Measurements from ENCODE around the gene CD68. TPM values are rescaled to one million over a fixed set of nuclear protein-coding genes. Genes with fewer than 3 reads are reported as not detected.

Gene CD68
- total RNA-seq, 4 donors from 2014 or later, result 3.8 to 102 (median 35.1) TPM

GRCh38 chr17:7538891-7539545 is 40.4 kb upstream of the CD68 start:
- WGBS, 2 donors (ENCODE audit: low coverage in 1 of 2), result 35 to 81% methylated on average over 2 to 11 of the region's 11 CpGs
- Histone ChIP-seq H3K36me3 (no peaks in the 10 kb centered on the region), H3K4me1 (no peaks in the 10 kb centered on the region), H3K27ac (no peak overlapping the region), H3K27me3 (no peaks in the 10 kb centered on the region), H3K4me3 (no peak overlapping the region), H3K9me3 (peaks cover 0 to 9% of the 10 kb centered on the region in 2 donors)
- in situ Hi-C loops (cut with MboI; ENCODE audit: low pct_ligation_motif_present in 1 of 4, low pct_unique_long_range_greater_than_20kb in 1 of 4, low sequenced_read_pairs in 3 of 4) (no loop called here), intact Hi-C loops (cut with DNase I; ENCODE audit: low total_unique reads) (no loop called here)
- DNase-seq, result no peak
- TF ChIP-seq, protein P1, sequence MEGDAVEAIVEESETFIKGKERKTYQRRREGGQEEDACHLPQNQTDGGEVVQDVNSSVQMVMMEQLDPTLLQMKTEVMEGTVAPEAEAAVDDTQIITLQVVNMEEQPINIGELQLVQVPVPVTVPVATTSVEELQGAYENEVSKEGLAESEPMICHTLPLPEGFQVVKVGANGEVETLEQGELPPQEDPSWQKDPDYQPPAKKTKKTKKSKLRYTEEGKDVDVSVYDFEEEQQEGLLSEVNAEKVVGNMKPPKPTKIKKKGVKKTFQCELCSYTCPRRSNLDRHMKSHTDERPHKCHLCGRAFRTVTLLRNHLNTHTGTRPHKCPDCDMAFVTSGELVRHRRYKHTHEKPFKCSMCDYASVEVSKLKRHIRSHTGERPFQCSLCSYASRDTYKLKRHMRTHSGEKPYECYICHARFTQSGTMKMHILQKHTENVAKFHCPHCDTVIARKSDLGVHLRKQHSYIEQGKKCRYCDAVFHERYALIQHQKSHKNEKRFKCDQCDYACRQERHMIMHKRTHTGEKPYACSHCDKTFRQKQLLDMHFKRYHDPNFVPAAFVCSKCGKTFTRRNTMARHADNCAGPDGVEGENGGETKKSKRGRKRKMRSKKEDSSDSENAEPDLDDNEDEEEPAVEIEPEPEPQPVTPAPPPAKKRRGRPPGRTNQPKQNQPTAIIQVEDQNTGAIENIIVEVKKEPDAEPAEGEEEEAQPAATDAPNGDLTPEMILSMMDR (IDR thresholded peaks at IDR 0.05), result no peak
- TF ChIP-seq POLR2AphosphoS5 (IDR thresholded peaks at IDR 0.05), result no peak

- peaks cover 0 to 9% of the 10 kb centered on the region in 2 donors for H3K9me3 ChIP-seq
- no peak overlapping the region for H3K4me3 ChIP-seq
- H3K27ac ChIP-seq, result no peak overlapping the region
- intact Hi-C loops (cut with DNase I; ENCODE audit: low total_unique reads), result loop anchor here (5.0 kb wide), 1 partner anchor 811 kb away; no protein-coding TSS in a partner anchor
- H3K27me3 ChIP-seq, result no peaks in the 10 kb centered on the region
- WGBS, 2 donors (ENCODE audit: low coverage in 1 of 2), result 91 to 100% methylated on average over 1 to 9 of the region's 9 CpGs
- no peaks in the 10 kb centered on the region for H3K4me1 ChIP-seq
- DNase-seq, result no peak
- H3K36me3 ChIP-seq, result no peaks in the 10 kb centered on the region
- in situ Hi-C loops (cut with MboI; ENCODE audit: low pct_ligation_motif_present in 1 of 4, low pct_unique_long_range_greater_than_20kb in 1 of 4, low sequenced_read_pairs in 3 of 4), result no loop called here
- TF ChIP-seq, protein P1 (IDR thresholded peaks at IDR 0.05), result no peak
- TF ChIP-seq EP300 (IDR thresholded peaks at IDR 0.05; ENCODE audit: low read depth), result no peak
- no peak for TF ChIP-seq POLR2A (IDR thresholded peaks at IDR 0.05)
- no peak for TF ChIP-seq POLR2AphosphoS5 (IDR thresholded peaks at IDR 0.05)
Observed at GRCh38 chr17:7541074-7541621, 38.3 kb upstream of the CD68 start.

DNA sequence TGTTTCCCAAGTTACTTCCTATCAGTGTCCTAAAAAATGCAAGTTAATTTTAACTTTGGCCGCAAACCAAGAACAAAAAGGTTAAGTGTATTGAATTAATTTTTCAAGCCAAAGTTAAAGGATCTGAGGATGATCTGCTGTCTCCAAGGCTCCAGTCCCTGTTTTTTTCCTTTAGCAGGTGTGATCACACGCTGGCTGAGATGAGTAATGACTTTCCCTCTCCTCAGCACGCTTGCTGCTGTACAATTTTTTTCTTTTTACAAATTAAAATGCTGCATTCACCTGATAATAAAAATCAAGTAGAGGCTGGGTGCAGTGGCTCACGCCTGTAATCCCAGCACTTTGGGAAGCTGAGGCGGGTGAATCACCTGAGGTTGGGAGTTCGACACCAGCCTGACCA is 34.5 kb upstream of the CD68 start:
- Histone ChIP-seq H3K9me3 (no peaks in the 10 kb centered on the region), H3K4me3 (no peak overlapping the region), H3K4me1 (peaks cover 7 to 19% (median 15%) of the 10 kb centered on the region in 4 donors), H3K27ac (no peak overlapping the region), H3K27me3 (no peaks in the 10 kb centered on the region), H3K36me3 (no peaks in the 10 kb centered on the region)
- TF ChIP-seq EP300 (IDR thresholded peaks at IDR 0.05; ENCODE audit: low read depth), result no peak
- TF ChIP-seq POLR2A (IDR thresholded peaks at IDR 0.05), result no peak
- TF ChIP-seq, protein P1 (IDR thresholded peaks at IDR 0.05), result no peak
- no peak for TF ChIP-seq POLR2AphosphoS5 (IDR thresholded peaks at IDR 0.05)
- DNase-seq, result no peak
- intact Hi-C loops (cut with DNase I; ENCODE audit: low total_unique reads), result loop anchor here (5.0 kb wide), 1 partner anchor 807 kb away; no protein-coding TSS in a partner anchor
- in situ Hi-C loops (cut with MboI; ENCODE audit: low pct_ligation_motif_present in 1 of 4, low pct_unique_long_range_greater_than_20kb in 1 of 4, low sequenced_read_pairs in 3 of 4), result no loop called here
- WGBS, 2 donors (ENCODE audit: low coverage in 1 of 2), result 59 to 74% methylated on average over 4 to 6 of the region's 6 CpGs

DNA sequence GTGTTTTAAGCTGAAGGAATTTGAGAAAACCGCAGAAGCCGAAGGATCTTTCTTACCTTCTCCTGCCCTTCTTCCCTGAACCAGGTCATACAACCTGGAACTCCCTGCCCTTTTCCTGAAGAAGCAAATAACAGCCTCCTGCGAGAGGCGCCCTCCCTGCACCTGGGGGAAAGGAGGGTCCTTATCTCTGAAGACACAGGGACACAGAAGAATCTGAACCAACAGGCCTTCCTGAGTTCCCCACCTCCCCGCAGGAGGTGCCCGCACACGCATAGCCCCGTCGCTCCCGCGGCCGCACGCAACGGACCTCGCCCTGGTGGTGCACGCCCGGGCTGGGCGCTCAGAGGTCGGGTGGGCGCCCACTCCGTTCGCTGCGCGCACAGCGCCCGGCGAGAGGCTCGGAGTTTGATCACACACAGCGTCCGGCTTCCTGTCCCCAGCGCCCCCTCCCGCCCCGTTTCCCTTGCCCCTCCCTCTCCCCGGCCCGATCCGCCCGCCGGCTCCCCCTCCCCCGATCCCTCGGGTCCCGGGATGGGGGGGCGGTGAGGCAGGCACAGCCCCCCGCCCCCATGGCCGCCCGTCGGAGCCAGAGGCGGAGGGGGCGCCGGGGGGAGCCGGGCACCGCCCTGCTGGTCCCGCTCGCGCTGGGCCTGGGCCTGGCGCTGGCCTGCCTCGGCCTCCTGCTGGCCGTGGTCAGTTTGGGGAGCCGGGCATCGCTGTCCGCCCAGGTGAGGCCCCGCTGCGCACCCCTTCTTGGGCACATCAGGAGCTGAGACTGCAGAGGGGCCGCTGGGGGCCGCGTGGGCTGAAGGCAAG is 30.6 kb upstream of the CD68 start, which contains the start of gene TNFSF12:
TSS of gene TNFSF12 (plus strand) at position 474 of the 816 bp plus-strand sequence. CDS start at position 570, 96 bp downstream.
- peaks cover 7 to 34% (median 18%) of the 10 kb centered on the region in 4 donors for H3K4me1 ChIP-seq
- in situ Hi-C loops (cut with MboI; ENCODE audit: low pct_ligation_motif_present in 1 of 4, low pct_unique_long_range_greater_than_20kb in 1 of 4, low sequenced_read_pairs in 3 of 4), result no loop called here
- 0% methylated on average over 50 of the region's 65 CpGs; no CpG with 5 or more reads in 1 of the 2 donors for WGBS, 2 donors (ENCODE audit: low coverage in 1 of 2)
- no peak for TF ChIP-seq EP300 (IDR thresholded peaks at IDR 0.05; ENCODE audit: low read depth)
- TF ChIP-seq, protein P1 (IDR thresholded peaks at IDR 0.05), result peak in 2 of 5 experiments; percentile 8 to 11
- peak in 2 of 3 donors; percentile 36 to 66 for TF ChIP-seq POLR2AphosphoS5 (IDR thresholded peaks at IDR 0.05)
- TF ChIP-seq POLR2A (IDR thresholded peaks at IDR 0.05), result peak; percentile 23
- H3K27ac ChIP-seq, result peak within 1 kb of the TSS; percentile 84 to 92 (median 86)
- DNase-seq, result peak; percentile 72
- H3K36me3 ChIP-seq, result no peaks in the 10 kb centered on the region
- H3K27me3 ChIP-seq, result no peaks in the 10 kb centered on the region
- H3K9me3 ChIP-seq, result no peaks in the 10 kb centered on the region
- H3K4me3 ChIP-seq, result peak within 1 kb of the TSS; percentile 45 to 71 (median 62)
- intact Hi-C loops (cut with DNase I; ENCODE audit: low total_unique reads), result no loop called here
